Measurements from ENCODE around the gene CD47.

GRCh38 chr3:108042300-108042699 is 48.5 kb downstream of the CD47 start:
- TF ChIP-seq CTCF (IDR thresholded peaks at IDR 0.05): no peak
- TF ChIP-seq EZH2 (IDR thresholded peaks at IDR 0.05): no peak
